ENCODE results near the gene DPH3. TPM values are rescaled to one million over a fixed set of nuclear protein-coding genes. Genes with fewer than 3 reads are reported as not detected.

Gene DPH3
- polyA plus RNA-seq, 1 experiment: 11.4 TPM

DNA sequence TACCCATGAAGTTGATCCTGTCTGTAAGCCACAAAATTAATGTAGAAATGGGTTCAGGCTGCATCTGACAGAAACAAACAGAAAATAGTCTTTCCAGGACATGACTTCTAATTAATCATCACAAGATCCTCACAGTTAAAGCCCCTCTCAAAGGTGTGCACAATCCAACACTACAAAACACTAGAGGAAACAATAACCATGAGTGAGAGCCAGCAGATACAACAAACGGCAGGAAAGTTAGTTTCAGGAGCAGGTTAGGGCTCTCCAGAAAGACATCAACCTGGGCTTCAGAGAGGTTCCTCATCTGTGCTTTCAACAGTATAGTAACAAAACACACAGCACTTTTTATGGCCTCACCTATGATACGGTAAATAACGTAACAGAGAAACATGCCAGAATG, 42.8 kb downstream of the DPH3 start:
- Histone ChIP-seq H3K36me3 (ENCODE audit: control insufficient read depth, insufficient read depth, low read length) (no peaks in the 10 kb centered on the region), H3K4me3 (ENCODE audit: low read depth, low read length) (no peak overlapping the region), H3K27me3 (ENCODE audit: control insufficient read depth, insufficient read depth, low read length) (no peaks in the 10 kb centered on the region)
- POLR2A ChIA-PET: no interaction called here
- TF ChIP-seq, protein P1, sequence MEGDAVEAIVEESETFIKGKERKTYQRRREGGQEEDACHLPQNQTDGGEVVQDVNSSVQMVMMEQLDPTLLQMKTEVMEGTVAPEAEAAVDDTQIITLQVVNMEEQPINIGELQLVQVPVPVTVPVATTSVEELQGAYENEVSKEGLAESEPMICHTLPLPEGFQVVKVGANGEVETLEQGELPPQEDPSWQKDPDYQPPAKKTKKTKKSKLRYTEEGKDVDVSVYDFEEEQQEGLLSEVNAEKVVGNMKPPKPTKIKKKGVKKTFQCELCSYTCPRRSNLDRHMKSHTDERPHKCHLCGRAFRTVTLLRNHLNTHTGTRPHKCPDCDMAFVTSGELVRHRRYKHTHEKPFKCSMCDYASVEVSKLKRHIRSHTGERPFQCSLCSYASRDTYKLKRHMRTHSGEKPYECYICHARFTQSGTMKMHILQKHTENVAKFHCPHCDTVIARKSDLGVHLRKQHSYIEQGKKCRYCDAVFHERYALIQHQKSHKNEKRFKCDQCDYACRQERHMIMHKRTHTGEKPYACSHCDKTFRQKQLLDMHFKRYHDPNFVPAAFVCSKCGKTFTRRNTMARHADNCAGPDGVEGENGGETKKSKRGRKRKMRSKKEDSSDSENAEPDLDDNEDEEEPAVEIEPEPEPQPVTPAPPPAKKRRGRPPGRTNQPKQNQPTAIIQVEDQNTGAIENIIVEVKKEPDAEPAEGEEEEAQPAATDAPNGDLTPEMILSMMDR (IDR thresholded peaks at IDR 0.05; ENCODE audit: insufficient read depth, low read depth, low read length): no peak
- DNase-seq (ENCODE audit: low read depth): no peak
- CTCF ChIA-PET: interaction anchor here (0.8 kb wide), 1 partner anchor 10 kb away, joined by 3 read pairs; no protein-coding TSS in a partner anchor

DNA sequence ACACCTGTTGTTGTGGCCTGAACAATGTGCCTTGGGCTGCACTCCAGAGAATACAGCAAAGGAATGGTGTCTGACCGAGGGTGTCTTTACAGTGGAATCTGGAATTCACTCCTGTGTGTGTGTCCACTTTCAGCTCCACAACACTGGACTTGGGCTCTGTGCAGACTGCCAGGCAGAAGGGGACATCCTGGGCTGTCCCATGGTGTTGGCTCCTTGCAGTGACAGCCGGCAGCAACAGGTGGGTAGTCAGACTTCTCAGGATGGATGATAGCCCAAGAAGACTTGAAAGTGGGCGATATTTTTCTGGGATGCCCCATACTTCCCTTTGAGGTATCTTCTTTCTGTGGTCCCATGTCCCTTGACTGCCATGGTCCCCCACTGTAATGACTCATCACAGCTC, 45.0 kb downstream of the DPH3 start:
- Histone ChIP-seq H3K4me3 (ENCODE audit: low read depth, low read length) (no peak overlapping the region), H3K36me3 (ENCODE audit: control insufficient read depth, insufficient read depth, low read length) (no peaks in the 10 kb centered on the region), H3K27me3 (ENCODE audit: control insufficient read depth, insufficient read depth, low read length) (no peaks in the 10 kb centered on the region)
- DNase-seq (ENCODE audit: low read depth): no peak
- TF ChIP-seq, protein P1 (IDR thresholded peaks at IDR 0.05; ENCODE audit: insufficient read depth, low read depth, low read length): no peak
- POLR2A ChIA-PET: no interaction called here
- CTCF ChIA-PET: interaction anchor here (1.0 kb wide), 2 partner anchors 10 to 12 kb away, joined by 3 to 4 read pairs; no protein-coding TSS in a partner anchor

DNA sequence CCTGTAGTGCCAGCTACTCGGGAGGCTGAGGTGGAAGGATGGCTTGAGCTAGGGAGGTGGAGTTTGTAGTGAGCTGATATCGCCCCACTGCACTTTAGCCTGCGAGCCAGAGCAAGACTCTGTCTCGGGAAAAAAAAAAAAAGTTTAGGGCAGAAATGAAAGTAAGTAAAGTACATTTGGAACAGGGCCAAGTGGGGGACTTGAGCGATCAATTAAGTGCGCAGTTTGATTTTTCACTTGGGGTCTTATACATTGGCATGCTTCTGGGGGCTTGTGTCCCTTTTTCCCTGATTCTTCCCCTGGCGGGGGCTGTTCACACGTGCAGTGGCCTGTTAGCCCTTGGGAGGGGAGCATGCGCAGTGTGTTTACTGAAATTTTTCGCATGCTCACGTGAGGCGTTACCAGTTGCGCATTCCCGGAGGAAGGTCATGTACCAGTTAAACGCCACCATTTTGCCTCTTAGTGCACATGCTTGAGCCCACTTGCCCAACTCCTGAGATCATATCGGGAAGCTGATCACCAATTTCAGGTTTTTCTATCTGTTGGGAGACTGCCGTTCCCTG, 48.3 kb downstream of the DPH3 start:
- Histone ChIP-seq H3K27me3 (ENCODE audit: control insufficient read depth, insufficient read depth, low read length) (peaks cover 2% of the 10 kb centered on the region; the same call in 1 of the 2 replicates), H3K4me3 (ENCODE audit: low read depth, low read length) (no peak overlapping the region), H3K36me3 (ENCODE audit: control insufficient read depth, insufficient read depth, low read length) (no peaks in the 10 kb centered on the region)
- DNase-seq (ENCODE audit: low read depth): no peak
- TF ChIP-seq, protein P1 (IDR thresholded peaks at IDR 0.05; ENCODE audit: insufficient read depth, low read depth, low read length): no peak
- POLR2A ChIA-PET: no interaction called here
- CTCF ChIA-PET: interaction anchor here (0.8 kb wide), 1 partner anchor 11 kb away, joined by 3 read pairs; no protein-coding TSS in a partner anchor

DNA sequence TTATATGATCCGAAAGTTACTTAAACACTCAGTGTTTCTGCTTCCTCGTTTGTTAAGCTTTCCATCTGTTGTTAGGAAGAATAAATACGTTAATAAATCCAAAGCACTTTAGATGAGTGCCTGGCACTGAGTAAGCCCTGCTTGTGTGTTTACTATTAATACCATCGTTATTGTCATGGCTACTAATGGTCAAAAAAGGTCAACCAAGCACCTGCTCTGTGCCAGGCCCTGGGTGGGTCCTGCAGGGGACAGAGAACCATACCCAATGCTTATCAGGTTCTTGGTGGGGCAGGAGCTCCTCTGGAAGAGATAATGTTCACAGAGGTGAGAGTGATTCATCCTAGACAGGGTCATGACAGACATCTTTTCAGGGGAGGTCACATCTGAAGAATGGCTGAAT, 50.4 kb downstream of the DPH3 start:
- H3K27me3 ChIP-seq (ENCODE audit: control insufficient read depth, insufficient read depth, low read length): peaks cover 2% of the 10 kb centered on the region; the same call in 1 of the 2 replicates
- DNase-seq (ENCODE audit: low read depth): no peak
- TF ChIP-seq, protein P1 (IDR thresholded peaks at IDR 0.05; ENCODE audit: insufficient read depth, low read depth, low read length): no peak
- ChIA-PET POLR2A (no interaction called here), CTCF (interaction anchor here (1.5 kb wide), 1 partner anchor 9 kb away, joined by 3 read pairs; no protein-coding TSS in a partner anchor)
- no peaks in the 10 kb centered on the region for H3K36me3 ChIP-seq (ENCODE audit: control insufficient read depth, insufficient read depth, low read length)
- no peak overlapping the region for H3K4me3 ChIP-seq (ENCODE audit: low read depth, low read length)

DNA sequence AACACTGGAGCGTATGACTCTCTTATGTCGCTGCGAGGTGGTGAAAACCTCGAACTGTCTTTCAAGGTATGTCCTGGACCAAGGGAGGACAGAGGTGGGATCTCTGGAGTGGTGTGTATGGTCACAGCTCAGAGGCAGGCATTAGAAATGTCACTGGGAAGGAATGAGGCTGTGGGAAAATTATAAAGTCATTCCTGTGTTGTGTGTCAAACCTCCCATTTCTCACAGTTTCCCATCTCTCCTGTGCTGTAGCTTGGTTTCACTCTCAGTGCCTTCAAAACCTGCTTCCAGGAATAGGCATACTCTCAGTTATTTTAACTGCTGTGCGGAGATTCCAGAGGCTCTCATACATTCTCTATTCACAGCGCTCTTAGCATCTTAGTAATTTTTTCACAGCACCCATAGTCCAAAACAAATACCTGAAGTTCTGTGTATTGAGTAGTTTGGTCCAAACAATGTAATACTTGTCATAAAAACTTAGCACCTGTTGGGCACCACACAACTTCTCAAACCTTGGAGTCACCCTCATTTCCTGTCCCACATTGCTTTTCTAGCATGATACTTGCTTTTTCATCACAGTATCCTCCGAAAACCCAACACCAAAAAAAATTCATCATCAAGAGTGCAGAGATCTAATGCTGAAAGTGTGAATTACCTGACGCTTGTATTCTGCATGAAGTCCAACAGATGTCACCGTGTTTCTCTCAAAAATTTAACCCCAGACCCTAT, 53.4 kb downstream of the DPH3 start:
- no peak for DNase-seq (ENCODE audit: low read depth)

More for the DNA sequence above, 53.4 kb downstream of the DPH3 start:
- Histone ChIP-seq H3K27me3 (ENCODE audit: control insufficient read depth, insufficient read depth, low read length) (peaks cover 2% of the 10 kb centered on the region; the same call in 1 of the 2 replicates), H3K36me3 (ENCODE audit: control insufficient read depth, insufficient read depth, low read length) (no peaks in the 10 kb centered on the region), H3K4me3 (ENCODE audit: low read depth, low read length) (no peak overlapping the region)
- ChIA-PET POLR2A (no interaction called here), CTCF (interaction anchor here (0.6 to 1.3 kb wide), 2 partner anchors 23 to 382 kb away, joined by 3 read pairs; no protein-coding TSS in a partner anchor)
- TF ChIP-seq, protein P1 (IDR thresholded peaks at IDR 0.05; ENCODE audit: insufficient read depth, low read depth, low read length): no peak
